WTC11 (cell line): ENCODE results near the gene IFI44. TPM values are rescaled to one million over a fixed set of nuclear protein-coding genes. Genes with fewer than 3 reads are reported as not detected.

Experiments
- ATAC-seq: fragments of 200-7000 bp; cut with Tn5 transposase; 2 replicates; pipeline ENCODE4 v1.10.0; 2021; ENCODE audit warnings: mild to moderate bottlenecking, moderate library complexity
- CTCF ChIA-PET: fragments of 300-600 bp; sonication (Branson Sonifier 250); formaldehyde crosslinking; loops from one replicate; lab custom pipeline; 2021; ENCODE audit warnings: antibody characterized with exemption; lab: Charles Lee
- POLR2A ChIA-PET: fragments of 350-600 bp; sonication (Branson Sonifier 250); formaldehyde crosslinking; loops from one replicate; lab custom pipeline; 2021; ENCODE audit warnings: antibody characterized with exemption; lab: Charles Lee
- DNase-seq: peaks from one replicate; pipeline ENCODE4 v3.0.0; 2021; ENCODE audit warnings: low spot score
- H3K27ac Mint-ChIP-seq: 2 replicates; pipeline ENCODE4 v1.8.0; 2021; ENCODE audit warnings: mixed read lengths
- H3K27me3 Mint-ChIP-seq: 2 replicates; pipeline ENCODE4 v1.8.0; 2021; ENCODE audit warnings: low read depth, mild to moderate bottlenecking, moderate library complexity, mixed read lengths
- H3K36me3 Mint-ChIP-seq: 2 replicates; pipeline ENCODE4 v1.8.0; 2021; ENCODE audit warnings: mixed read lengths
- H3K4me1 Mint-ChIP-seq: 2 replicates; pipeline ENCODE4 v1.8.0; 2022; ENCODE audit warnings: mixed read lengths
- H3K4me3 Mint-ChIP-seq: 2 replicates; pipeline ENCODE4 v1.8.0; 2021; ENCODE audit warnings: mild to moderate bottlenecking, moderate library complexity, mixed read lengths
- H3K9me3 Mint-ChIP-seq: 2 replicates; pipeline ENCODE4 v1.8.0; 2021; ENCODE audit warnings: mixed read lengths
- CBFB ChIP-seq: sonication (generic); formaldehyde crosslinking; IDR thresholded peaks from 2 replicates; pipeline ENCODE4 v1.8.1; 2022; ENCODE audit warnings: mild to moderate bottlenecking, low read depth, missing genetic modification reagents
- EMX1 ChIP-seq: fragments of 250-450 bp; sonication (Bioruptor Pico); IDR thresholded peaks from 2 replicates; pipeline ENCODE4 v1.8.0; 2021; ENCODE audit warnings: mild to moderate bottlenecking
- GABPB1 ChIP-seq: sonication (generic); formaldehyde crosslinking; IDR thresholded peaks from 2 replicates; pipeline ENCODE4 v1.8.1; 2023; ENCODE audit warnings: mild to moderate bottlenecking, missing genetic modification reagents
- GRHL2 ChIP-seq: fragments of 250-450 bp; sonication (Bioruptor Pico); IDR thresholded peaks from 2 replicates; pipeline ENCODE4 v1.8.0; 2022; ENCODE audit warnings: mild to moderate bottlenecking, moderate library complexity; ENCODE audit not compliant: insufficient replicate concordance, severe bottlenecking
- NFYB ChIP-seq: sonication (generic); formaldehyde crosslinking; conservative IDR thresholded peaks from 2 replicates; pipeline ENCODE4 v1.8.0; 2022; ENCODE audit warnings: low read depth, missing genetic modification reagents
- RELA ChIP-seq: sonication (generic); formaldehyde crosslinking; IDR thresholded peaks from 2 replicates; pipeline ENCODE4 v1.8.1; 2022; ENCODE audit warnings: missing genetic modification reagents, mild to moderate bottlenecking, borderline replicate concordance
- SMAD4 ChIP-seq: sonication (generic); formaldehyde crosslinking; IDR thresholded peaks from 2 replicates; pipeline ENCODE4 v1.8.0; 2022; ENCODE audit warnings: mild to moderate bottlenecking, missing genetic modification reagents
- ZNF416 ChIP-seq: fragments of 250-450 bp; sonication (Bioruptor Pico); IDR thresholded peaks from 2 replicates; pipeline ENCODE4 v1.9.0; 2021; ENCODE audit warnings: mild to moderate bottlenecking, inconsistent platforms
- ZNF423 ChIP-seq: fragments of 250-450 bp; sonication (Bioruptor Pico); IDR thresholded peaks from 2 replicates; pipeline ENCODE4 v2.1.2; 2022; ENCODE audit warnings: mild to moderate bottlenecking, moderate library complexity
- total RNA-seq: library from RNA; stranded (reverse); gene quantifications from 3 replicates; pipeline ENCODE4 v1.2.3, GENCODE V29; 2021
- TF ChIP-seq, protein P1 (sequence below): sonication (generic); formaldehyde crosslinking; IDR thresholded peaks from 2 replicates; pipeline ENCODE4 v1.8.1; 2023; ENCODE audit warnings: mild to moderate bottlenecking, missing genetic modification reagents
- TF ChIP-seq, protein P2 (sequence below): fragments of 250-450 bp; sonication (Bioruptor Pico); IDR thresholded peaks from 2 replicates; pipeline ENCODE4 v1.9.0; 2021; ENCODE audit warnings: mild to moderate bottlenecking
- TF ChIP-seq, protein P3 (sequence below): fragments of 250-450 bp; sonication (Bioruptor Pico); conservative IDR thresholded peaks from 2 replicates; pipeline ENCODE4 v1.9.0; 2021; ENCODE audit warnings: mild to moderate bottlenecking
- TF ChIP-seq, protein P4 (sequence below): sonication (generic); formaldehyde crosslinking; IDR thresholded peaks from 2 replicates; pipeline ENCODE4 v1.8.0; 2022; ENCODE audit warnings: mild to moderate bottlenecking, missing genetic modification reagents
- TF ChIP-seq, protein P5 (sequence below): sonication (generic); formaldehyde crosslinking; conservative IDR thresholded peaks from 2 replicates; pipeline ENCODE4 v1.8.1; 2023; ENCODE audit warnings: mild to moderate bottlenecking, low read depth, missing genetic modification reagents, moderate library complexity
- TF ChIP-seq, protein P6 (sequence below): sonication (generic); formaldehyde crosslinking; IDR thresholded peaks from 2 replicates; pipeline ENCODE4 v1.8.1; 2023; ENCODE audit warnings: mild to moderate bottlenecking, missing genetic modification reagents
- TF ChIP-seq, protein P7 (sequence below): sonication (generic); formaldehyde crosslinking; IDR thresholded peaks from 2 replicates; pipeline ENCODE4 v1.8.1; 2022; ENCODE audit warnings: low read depth, mild to moderate bottlenecking, moderate library complexity, missing genetic modification reagents, borderline replicate concordance
- TF ChIP-seq, protein P8 (sequence below): fragments of 250-450 bp; sonication (Bioruptor Pico); IDR thresholded peaks from 2 replicates; pipeline ENCODE4 v1.8.0; 2021; ENCODE audit warnings: mild to moderate bottlenecking
- TF ChIP-seq, protein P9 (sequence below): sonication (generic); formaldehyde crosslinking; IDR thresholded peaks from 2 replicates; pipeline ENCODE4 v1.8.1; 2023; ENCODE audit warnings: mild to moderate bottlenecking, moderate library complexity, missing genetic modification reagents
- TF ChIP-seq, protein P10 (sequence below): sonication (generic); formaldehyde crosslinking; IDR thresholded peaks from 2 replicates; pipeline ENCODE4 v1.8.1; 2023; ENCODE audit warnings: mild to moderate bottlenecking, missing genetic modification reagents, moderate library complexity

The IFI44 gene
- total RNA-seq, 1 experiment from 2014 or later = 0.15 TPM

DNA sequence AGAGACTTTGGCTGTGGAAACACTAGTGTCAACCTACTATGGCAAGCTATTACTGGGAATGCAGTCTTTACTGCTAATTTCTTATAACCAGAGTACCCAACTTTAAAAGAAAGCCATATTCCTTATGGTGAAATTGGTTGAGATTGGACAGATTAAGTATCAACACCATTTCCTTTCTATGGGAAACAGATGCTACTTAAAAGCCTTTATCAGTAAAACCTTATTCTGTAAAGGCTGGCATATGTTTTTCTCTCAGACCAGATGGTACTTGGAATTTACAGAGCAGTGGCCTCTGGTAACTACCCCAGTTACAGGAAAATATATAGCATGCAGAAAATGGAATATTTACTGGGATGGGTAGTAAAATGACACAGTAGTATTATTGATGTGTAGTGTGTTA, 18.8 kb downstream of the IFI44 start:
- peaks cover 11% of the 10 kb centered on the region for H3K27me3 Mint-ChIP-seq
- TF ChIP-seq, protein P1, sequence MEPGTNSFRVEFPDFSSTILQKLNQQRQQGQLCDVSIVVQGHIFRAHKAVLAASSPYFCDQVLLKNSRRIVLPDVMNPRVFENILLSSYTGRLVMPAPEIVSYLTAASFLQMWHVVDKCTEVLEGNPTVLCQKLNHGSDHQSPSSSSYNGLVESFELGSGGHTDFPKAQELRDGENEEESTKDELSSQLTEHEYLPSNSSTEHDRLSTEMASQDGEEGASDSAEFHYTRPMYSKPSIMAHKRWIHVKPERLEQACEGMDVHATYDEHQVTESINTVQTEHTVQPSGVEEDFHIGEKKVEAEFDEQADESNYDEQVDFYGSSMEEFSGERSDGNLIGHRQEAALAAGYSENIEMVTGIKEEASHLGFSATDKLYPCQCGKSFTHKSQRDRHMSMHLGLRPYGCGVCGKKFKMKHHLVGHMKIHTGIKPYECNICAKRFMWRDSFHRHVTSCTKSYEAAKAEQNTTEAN (CRISPR knock-in tag) = no peak
- TF ChIP-seq GABPB1 (CRISPR knock-in tag) (no peak), EMX1 (CRISPR knock-in tag) (no peak), NFYB (CRISPR knock-in tag) (no peak), SMAD4 (CRISPR knock-in tag) (no peak), RELA (CRISPR knock-in tag) (no peak), CBFB (no peak), GRHL2 (CRISPR knock-in tag) (no peak), ZNF423 (CRISPR knock-in tag) (no peak), ZNF416 (no peak)
- TF ChIP-seq, protein P2, sequence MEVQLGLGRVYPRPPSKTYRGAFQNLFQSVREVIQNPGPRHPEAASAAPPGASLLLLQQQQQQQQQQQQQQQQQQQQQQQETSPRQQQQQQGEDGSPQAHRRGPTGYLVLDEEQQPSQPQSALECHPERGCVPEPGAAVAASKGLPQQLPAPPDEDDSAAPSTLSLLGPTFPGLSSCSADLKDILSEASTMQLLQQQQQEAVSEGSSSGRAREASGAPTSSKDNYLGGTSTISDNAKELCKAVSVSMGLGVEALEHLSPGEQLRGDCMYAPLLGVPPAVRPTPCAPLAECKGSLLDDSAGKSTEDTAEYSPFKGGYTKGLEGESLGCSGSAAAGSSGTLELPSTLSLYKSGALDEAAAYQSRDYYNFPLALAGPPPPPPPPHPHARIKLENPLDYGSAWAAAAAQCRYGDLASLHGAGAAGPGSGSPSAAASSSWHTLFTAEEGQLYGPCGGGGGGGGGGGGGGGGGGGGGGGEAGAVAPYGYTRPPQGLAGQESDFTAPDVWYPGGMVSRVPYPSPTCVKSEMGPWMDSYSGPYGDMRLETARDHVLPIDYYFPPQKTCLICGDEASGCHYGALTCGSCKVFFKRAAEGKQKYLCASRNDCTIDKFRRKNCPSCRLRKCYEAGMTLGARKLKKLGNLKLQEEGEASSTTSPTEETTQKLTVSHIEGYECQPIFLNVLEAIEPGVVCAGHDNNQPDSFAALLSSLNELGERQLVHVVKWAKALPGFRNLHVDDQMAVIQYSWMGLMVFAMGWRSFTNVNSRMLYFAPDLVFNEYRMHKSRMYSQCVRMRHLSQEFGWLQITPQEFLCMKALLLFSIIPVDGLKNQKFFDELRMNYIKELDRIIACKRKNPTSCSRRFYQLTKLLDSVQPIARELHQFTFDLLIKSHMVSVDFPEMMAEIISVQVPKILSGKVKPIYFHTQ = no peak
- TF ChIP-seq, protein P3, sequence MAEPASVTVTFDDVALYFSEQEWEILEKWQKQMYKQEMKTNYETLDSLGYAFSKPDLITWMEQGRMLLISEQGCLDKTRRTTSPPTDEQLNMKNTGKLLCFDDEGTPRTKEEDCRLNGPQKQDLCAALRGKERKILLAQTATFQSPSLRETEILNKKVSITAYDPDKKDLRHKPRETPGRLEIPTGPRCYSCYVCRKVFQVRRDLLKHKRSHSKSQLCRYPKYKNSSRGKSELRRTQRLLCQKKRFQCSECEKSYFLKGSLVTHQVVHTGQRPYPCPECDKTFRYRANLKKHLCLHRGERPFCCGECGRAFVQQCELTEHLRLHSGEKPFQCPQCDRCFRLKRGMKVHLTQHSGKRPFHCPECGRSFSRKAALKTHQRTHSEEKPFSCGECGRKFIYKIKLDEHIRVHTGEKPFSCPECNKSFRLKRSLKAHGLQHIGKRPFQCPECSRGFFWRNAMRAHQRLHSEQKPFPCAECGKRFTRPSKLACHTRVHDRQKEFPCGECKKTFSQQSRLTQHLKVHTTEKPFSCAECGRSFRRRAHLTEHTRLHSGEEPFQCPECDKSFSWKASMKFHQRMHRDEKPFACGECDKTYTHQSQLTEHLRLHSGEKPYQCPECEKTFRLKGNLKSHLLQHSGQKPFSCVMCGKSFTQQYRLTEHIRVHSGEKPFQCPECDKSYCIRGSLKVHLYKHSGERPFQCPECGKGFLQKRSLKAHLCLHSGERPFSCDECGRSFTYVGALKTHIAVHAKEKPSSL (CRISPR knock-in tag) = no peak
- TF ChIP-seq, protein P4, sequence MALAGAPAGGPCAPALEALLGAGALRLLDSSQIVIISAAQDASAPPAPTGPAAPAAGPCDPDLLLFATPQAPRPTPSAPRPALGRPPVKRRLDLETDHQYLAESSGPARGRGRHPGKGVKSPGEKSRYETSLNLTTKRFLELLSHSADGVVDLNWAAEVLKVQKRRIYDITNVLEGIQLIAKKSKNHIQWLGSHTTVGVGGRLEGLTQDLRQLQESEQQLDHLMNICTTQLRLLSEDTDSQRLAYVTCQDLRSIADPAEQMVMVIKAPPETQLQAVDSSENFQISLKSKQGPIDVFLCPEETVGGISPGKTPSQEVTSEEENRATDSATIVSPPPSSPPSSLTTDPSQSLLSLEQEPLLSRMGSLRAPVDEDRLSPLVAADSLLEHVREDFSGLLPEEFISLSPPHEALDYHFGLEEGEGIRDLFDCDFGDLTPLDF (CRISPR knock-in tag) = no peak
- TF ChIP-seq, protein P5, sequence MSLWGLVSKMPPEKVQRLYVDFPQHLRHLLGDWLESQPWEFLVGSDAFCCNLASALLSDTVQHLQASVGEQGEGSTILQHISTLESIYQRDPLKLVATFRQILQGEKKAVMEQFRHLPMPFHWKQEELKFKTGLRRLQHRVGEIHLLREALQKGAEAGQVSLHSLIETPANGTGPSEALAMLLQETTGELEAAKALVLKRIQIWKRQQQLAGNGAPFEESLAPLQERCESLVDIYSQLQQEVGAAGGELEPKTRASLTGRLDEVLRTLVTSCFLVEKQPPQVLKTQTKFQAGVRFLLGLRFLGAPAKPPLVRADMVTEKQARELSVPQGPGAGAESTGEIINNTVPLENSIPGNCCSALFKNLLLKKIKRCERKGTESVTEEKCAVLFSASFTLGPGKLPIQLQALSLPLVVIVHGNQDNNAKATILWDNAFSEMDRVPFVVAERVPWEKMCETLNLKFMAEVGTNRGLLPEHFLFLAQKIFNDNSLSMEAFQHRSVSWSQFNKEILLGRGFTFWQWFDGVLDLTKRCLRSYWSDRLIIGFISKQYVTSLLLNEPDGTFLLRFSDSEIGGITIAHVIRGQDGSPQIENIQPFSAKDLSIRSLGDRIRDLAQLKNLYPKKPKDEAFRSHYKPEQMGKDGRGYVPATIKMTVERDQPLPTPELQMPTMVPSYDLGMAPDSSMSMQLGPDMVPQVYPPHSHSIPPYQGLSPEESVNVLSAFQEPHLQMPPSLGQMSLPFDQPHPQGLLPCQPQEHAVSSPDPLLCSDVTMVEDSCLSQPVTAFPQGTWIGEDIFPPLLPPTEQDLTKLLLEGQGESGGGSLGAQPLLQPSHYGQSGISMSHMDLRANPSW (CRISPR knock-in tag) = no peak
- TF ChIP-seq, protein P6, sequence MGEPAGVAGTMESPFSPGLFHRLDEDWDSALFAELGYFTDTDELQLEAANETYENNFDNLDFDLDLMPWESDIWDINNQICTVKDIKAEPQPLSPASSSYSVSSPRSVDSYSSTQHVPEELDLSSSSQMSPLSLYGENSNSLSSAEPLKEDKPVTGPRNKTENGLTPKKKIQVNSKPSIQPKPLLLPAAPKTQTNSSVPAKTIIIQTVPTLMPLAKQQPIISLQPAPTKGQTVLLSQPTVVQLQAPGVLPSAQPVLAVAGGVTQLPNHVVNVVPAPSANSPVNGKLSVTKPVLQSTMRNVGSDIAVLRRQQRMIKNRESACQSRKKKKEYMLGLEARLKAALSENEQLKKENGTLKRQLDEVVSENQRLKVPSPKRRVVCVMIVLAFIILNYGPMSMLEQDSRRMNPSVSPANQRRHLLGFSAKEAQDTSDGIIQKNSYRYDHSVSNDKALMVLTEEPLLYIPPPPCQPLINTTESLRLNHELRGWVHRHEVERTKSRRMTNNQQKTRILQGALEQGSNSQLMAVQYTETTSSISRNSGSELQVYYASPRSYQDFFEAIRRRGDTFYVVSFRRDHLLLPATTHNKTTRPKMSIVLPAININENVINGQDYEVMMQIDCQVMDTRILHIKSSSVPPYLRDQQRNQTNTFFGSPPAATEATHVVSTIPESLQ = no peak
- TF ChIP-seq, protein P7, sequence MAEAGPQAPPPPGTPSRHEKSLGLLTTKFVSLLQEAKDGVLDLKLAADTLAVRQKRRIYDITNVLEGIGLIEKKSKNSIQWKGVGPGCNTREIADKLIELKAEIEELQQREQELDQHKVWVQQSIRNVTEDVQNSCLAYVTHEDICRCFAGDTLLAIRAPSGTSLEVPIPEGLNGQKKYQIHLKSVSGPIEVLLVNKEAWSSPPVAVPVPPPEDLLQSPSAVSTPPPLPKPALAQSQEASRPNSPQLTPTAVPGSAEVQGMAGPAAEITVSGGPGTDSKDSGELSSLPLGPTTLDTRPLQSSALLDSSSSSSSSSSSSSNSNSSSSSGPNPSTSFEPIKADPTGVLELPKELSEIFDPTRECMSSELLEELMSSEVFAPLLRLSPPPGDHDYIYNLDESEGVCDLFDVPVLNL (CRISPR knock-in tag) = no peak
- TF ChIP-seq, protein P8, sequence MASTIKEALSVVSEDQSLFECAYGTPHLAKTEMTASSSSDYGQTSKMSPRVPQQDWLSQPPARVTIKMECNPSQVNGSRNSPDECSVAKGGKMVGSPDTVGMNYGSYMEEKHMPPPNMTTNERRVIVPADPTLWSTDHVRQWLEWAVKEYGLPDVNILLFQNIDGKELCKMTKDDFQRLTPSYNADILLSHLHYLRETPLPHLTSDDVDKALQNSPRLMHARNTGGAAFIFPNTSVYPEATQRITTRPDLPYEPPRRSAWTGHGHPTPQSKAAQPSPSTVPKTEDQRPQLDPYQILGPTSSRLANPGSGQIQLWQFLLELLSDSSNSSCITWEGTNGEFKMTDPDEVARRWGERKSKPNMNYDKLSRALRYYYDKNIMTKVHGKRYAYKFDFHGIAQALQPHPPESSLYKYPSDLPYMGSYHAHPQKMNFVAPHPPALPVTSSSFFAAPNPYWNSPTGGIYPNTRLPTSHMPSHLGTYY (CRISPR knock-in tag) = no peak
- TF ChIP-seq, protein P9, sequence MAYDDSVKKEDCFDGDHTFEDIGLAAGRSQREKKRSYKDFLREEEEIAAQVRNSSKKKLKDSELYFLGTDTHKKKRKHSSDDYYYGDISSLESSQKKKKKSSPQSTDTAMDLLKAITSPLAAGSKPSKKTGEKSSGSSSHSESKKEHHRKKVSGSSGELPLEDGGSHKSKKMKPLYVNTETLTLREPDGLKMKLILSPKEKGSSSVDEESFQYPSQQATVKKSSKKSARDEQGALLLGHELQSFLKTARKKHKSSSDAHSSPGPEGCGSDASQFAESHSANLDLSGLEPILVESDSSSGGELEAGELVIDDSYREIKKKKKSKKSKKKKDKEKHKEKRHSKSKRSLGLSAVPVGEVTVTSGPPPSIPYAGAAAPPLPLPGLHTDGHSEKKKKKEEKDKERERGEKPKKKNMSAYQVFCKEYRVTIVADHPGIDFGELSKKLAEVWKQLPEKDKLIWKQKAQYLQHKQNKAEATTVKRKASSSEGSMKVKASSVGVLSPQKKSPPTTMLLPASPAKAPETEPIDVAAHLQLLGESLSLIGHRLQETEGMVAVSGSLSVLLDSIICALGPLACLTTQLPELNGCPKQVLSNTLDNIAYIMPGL (CRISPR knock-in tag) = no peak
- TF ChIP-seq, protein P10, sequence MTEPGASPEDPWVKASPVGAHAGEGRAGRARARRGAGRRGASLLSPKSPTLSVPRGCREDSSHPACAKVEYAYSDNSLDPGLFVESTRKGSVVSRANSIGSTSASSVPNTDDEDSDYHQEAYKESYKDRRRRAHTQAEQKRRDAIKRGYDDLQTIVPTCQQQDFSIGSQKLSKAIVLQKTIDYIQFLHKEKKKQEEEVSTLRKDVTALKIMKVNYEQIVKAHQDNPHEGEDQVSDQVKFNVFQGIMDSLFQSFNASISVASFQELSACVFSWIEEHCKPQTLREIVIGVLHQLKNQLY (CRISPR knock-in tag) = no peak
- DNase-seq (no peak), ATAC-seq (no peak)
- no peaks in the 10 kb centered on the region for H3K9me3 Mint-ChIP-seq
- H3K27ac Mint-ChIP-seq = no peak overlapping the region
- no peak overlapping the region for H3K4me3 Mint-ChIP-seq
- POLR2A ChIA-PET = no interaction called here
- CTCF ChIA-PET = no interaction called here
- H3K36me3 Mint-ChIP-seq = no peaks in the 10 kb centered on the region
- H3K4me1 Mint-ChIP-seq = no peaks in the 10 kb centered on the region
